Vagina (tissue), 2 donors: ENCODE measurements around the gene MED17.

Source experiments
- POLR2A ChIP-seq, 2 donors: fragments of 450-650 bp; IDR thresholded peaks; one replicate each; pipeline ENCODE4 v1.6.1; 2017; ENCODE audit warnings: antibody characterized with exemption in 2 of 2, mild to moderate bottlenecking in 2 of 2, moderate library complexity in 2 of 2
- POLR2AphosphoS5 ChIP-seq, 2 donors: sonication (generic); formaldehyde crosslinking; IDR thresholded peaks; one replicate each; pipeline ENCODE4 v1.9.0; 2017; ENCODE audit warnings: antibody characterized with exemption in 2 of 2, mild to moderate bottlenecking in 2 of 2, low read depth in 1 of 2; ENCODE audit not compliant: insufficient read depth in 1 of 2
- TF ChIP-seq, protein P1 (sequence below), 3 experiments: fragments of 450-650 bp in 2 of 3; fragments of 200-600 bp in 1 of 3; sonication (generic) in 1 of 3; IDR thresholded peaks; one replicate each; pipeline ENCODE4 v1.5.1; 2017 to 2019; ENCODE audit warnings: antibody characterized with exemption in 3 of 3, mild to moderate bottlenecking in 2 of 3, moderate library complexity in 2 of 3

DNA sequence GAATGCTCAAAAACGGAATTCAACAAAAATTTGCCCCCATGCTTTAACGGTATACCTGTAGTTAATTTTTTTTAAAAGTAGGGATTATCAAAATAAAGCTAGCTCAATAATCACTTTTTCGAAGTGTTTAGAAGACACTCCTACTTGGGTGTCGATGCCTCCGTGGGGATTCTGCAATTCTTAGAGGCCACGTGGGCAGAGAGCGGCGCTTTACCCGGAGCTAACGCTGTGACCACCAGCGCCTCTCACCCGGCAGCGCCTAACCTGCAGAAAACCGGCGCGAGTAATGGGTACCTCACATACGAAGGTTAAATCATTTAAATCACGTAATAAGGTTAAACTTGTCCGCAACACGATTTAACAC is 43.4 kb upstream of the MED17 start:
- TF ChIP-seq, protein P1, sequence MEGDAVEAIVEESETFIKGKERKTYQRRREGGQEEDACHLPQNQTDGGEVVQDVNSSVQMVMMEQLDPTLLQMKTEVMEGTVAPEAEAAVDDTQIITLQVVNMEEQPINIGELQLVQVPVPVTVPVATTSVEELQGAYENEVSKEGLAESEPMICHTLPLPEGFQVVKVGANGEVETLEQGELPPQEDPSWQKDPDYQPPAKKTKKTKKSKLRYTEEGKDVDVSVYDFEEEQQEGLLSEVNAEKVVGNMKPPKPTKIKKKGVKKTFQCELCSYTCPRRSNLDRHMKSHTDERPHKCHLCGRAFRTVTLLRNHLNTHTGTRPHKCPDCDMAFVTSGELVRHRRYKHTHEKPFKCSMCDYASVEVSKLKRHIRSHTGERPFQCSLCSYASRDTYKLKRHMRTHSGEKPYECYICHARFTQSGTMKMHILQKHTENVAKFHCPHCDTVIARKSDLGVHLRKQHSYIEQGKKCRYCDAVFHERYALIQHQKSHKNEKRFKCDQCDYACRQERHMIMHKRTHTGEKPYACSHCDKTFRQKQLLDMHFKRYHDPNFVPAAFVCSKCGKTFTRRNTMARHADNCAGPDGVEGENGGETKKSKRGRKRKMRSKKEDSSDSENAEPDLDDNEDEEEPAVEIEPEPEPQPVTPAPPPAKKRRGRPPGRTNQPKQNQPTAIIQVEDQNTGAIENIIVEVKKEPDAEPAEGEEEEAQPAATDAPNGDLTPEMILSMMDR (IDR thresholded peaks at IDR 0.05): no peak
- no peak for TF ChIP-seq POLR2A (IDR thresholded peaks at IDR 0.05)
- TF ChIP-seq POLR2AphosphoS5 (IDR thresholded peaks at IDR 0.05; ENCODE audit: insufficient read depth in 1 of 2, low read depth in 1 of 2): no peak
